ENCODE data around the gene OR6J1.
A peak's percentile ranks its signal among the peaks of the same experiment; 100 is the strongest.
"Not testable (repeated sequence)": the region's sequence is repeated elsewhere in the genome, so short reads cannot be mapped to it uniquely, and the experiment has no call there.

The OR6J1 gene

GRCh38 chr14:22601456-22601855 is 42.7 kb downstream of the OR6J1 start:
- no peak for DNase-seq

GRCh38 chr14:22600027-22600426 is 44.1 kb downstream of the OR6J1 start:
- DNase-seq = no peak

GRCh38 chr14:22599349-22599748 is 44.8 kb downstream of the OR6J1 start:
- DNase-seq = no peak

GRCh38 chr14:22598896-22599244 is 45.3 kb downstream of the OR6J1 start:
- DNase-seq = peak; percentile 12

GRCh38 chr14:22598099-22598895 is 45.9 kb downstream of the OR6J1 start, which contains the start of gene ABHD4:
ABHD4 (plus strand) TSS chr14:22598300; CDS start chr14:22598307, 7 bp downstream.
- peak; percentile 39 for DNase-seq

GRCh38 chr14:22597771-22598098 is 46.4 kb downstream of the OR6J1 start:
- no peak for DNase-seq

GRCh38 chr14:22597265-22597664 is 46.9 kb downstream of the OR6J1 start:
- DNase-seq = no peak

- DNase-seq = no peak
These were observed 47.7 kb downstream of the OR6J1 start for GRCh38 chr14:22596354-22596879.

GRCh38 chr14:22594156-22594716 is 49.9 kb downstream of the OR6J1 start:
- no peak for DNase-seq

GRCh38 chr14:22593601-22594000 is 50.6 kb downstream of the OR6J1 start:
- no peak for DNase-seq

GRCh38 chr14:22593189-22593588 is 51.0 kb downstream of the OR6J1 start:
- DNase-seq = no peak

GRCh38 chr14:22589096-22589839 is 54.9 kb downstream of the OR6J1 start, which contains the start of gene DAD1:
DAD1 (minus strand) TSS chr14:22589224; CDS start chr14:22589157, 67 bp downstream.
- peak; percentile 99 for DNase-seq

GRCh38 chr14:22588526-22589095 is 55.5 kb downstream of the OR6J1 start:
- no peak for DNase-seq

- not testable (repeated sequence) for DNase-seq
These were observed 56.3 kb downstream of the OR6J1 start for GRCh38 chr14:22587677-22588422.

GRCh38 chr14:22587247-22587646 is 56.9 kb downstream of the OR6J1 start:
- no peak for DNase-seq

GRCh38 chr14:22583994-22584393 is 60.2 kb downstream of the OR6J1 start:
- no peak for DNase-seq
